Measurements from ENCODE around the gene ASRGL1. TPM values are rescaled to one million over a fixed set of nuclear protein-coding genes. Genes with fewer than 3 reads are reported as not detected.

ASRGL1 gene
- total RNA-seq, 1 experiment from 2014 or later, result 26.6 TPM

- no peaks in the 10 kb centered on the region for H3K27me3 ChIP-seq (ENCODE audit: low read length)
- no peak overlapping the region for H3K4me2 ChIP-seq (ENCODE audit: low read length)
- no peak for DNase-seq
- H3K27ac ChIP-seq (ENCODE audit: low read length), result no peak overlapping the region
- no TSS peak for BruUV-seq (replicated peaks)
- H3K9ac ChIP-seq (ENCODE audit: low read length), result no peak overlapping the region
- ChIA-PET POLR2A (ENCODE audit: unreplicated experiment) (no interaction called here), CTCF (no interaction called here)
- no peaks in the 10 kb centered on the region for H3K9me2 ChIP-seq (replicated peaks; ENCODE audit: low read length)
- ATAC-seq, result no peak
- H3F3A ChIP-seq (ENCODE audit: low read length, unreplicated experiment), result no peaks in the 10 kb centered on the region
- TF ChIP-seq EZH2 (IDR thresholded peaks at IDR 0.05; ENCODE audit: low read length, unreplicated experiment) (no peak), CTCF (conservative IDR thresholded peaks at IDR 0.05; ENCODE audit: low read depth, low read length) (no peak), EZH2phosphoT487 (IDR thresholded peaks at IDR 0.05; ENCODE audit: borderline replicate concordance, low read length) (no peak)
- H3K9me3 ChIP-seq (ENCODE audit: low read length), result no peaks in the 10 kb centered on the region
- H3K4me3 ChIP-seq (ENCODE audit: low read length), result no peak overlapping the region
- H2AFZ ChIP-seq (ENCODE audit: low read length), result no peak overlapping the region
- H3K4me1 ChIP-seq (ENCODE audit: insufficient read depth, low read length), result no peaks in the 10 kb centered on the region
- H4K20me1 ChIP-seq (ENCODE audit: low read length), result no peaks in the 10 kb centered on the region
- no peaks in the 10 kb centered on the region for H3K36me3 ChIP-seq (ENCODE audit: low read depth, low read length)
- H3K79me2 ChIP-seq (ENCODE audit: low read length), result no peaks in the 10 kb centered on the region
- intact Hi-C loops (cut with micrococcal nuclease), result no loop called here
Observed at GRCh38 chr11:62404901-62405300, 67.7 kb downstream of the ASRGL1 start.

- ChIA-PET CTCF (interaction anchor here (0.6 to 0.7 kb wide), 2 partner anchors 13 to 23 kb away, joined by 3 to 5 read pairs; no protein-coding TSS in a partner anchor), POLR2A (ENCODE audit: unreplicated experiment) (no interaction called here)
- no peak for ATAC-seq
- Histone ChIP-seq H3F3A (ENCODE audit: low read length, unreplicated experiment) (no peaks in the 10 kb centered on the region), H3K9ac (ENCODE audit: low read length) (no peak overlapping the region), H3K4me3 (ENCODE audit: low read length) (no peak overlapping the region), H3K79me2 (ENCODE audit: low read length) (no peaks in the 10 kb centered on the region), H3K27me3 (ENCODE audit: low read length) (no peaks in the 10 kb centered on the region), H4K20me1 (ENCODE audit: low read length) (no peaks in the 10 kb centered on the region), H3K9me2 (replicated peaks; ENCODE audit: low read length) (no peaks in the 10 kb centered on the region), H3K36me3 (ENCODE audit: low read depth, low read length) (no peaks in the 10 kb centered on the region), H3K4me1 (ENCODE audit: insufficient read depth, low read length) (no peaks in the 10 kb centered on the region), H3K4me2 (ENCODE audit: low read length) (no peak overlapping the region), H3K27ac (ENCODE audit: low read length) (no peak overlapping the region), H2AFZ (ENCODE audit: low read length) (no peak overlapping the region), H3K9me3 (ENCODE audit: low read length) (no peaks in the 10 kb centered on the region)
- TF ChIP-seq CTCF (conservative IDR thresholded peaks at IDR 0.05; ENCODE audit: low read depth, low read length) (no peak), EZH2 (IDR thresholded peaks at IDR 0.05; ENCODE audit: low read length, unreplicated experiment) (no peak), EZH2phosphoT487 (IDR thresholded peaks at IDR 0.05; ENCODE audit: borderline replicate concordance, low read length) (no peak)
- DNase-seq, result no peak
- BruUV-seq (replicated peaks), result no TSS peak
- intact Hi-C loops (cut with micrococcal nuclease), result no loop called here
Observed at GRCh38 chr11:62406034-62406433, 68.8 kb downstream of the ASRGL1 start.

- Histone ChIP-seq H4K20me1 (ENCODE audit: low read length) (no peaks in the 10 kb centered on the region), H3K36me3 (ENCODE audit: low read depth, low read length) (no peaks in the 10 kb centered on the region), H3K9ac (ENCODE audit: low read length) (no peak overlapping the region), H3K27me3 (ENCODE audit: low read length) (no peaks in the 10 kb centered on the region), H3K27ac (ENCODE audit: low read length) (no peak overlapping the region), H3K4me3 (ENCODE audit: low read length) (no peak overlapping the region), H2AFZ (ENCODE audit: low read length) (no peak overlapping the region), H3K9me3 (ENCODE audit: low read length) (no peaks in the 10 kb centered on the region), H3K4me2 (ENCODE audit: low read length) (no peak overlapping the region), H3K9me2 (replicated peaks; ENCODE audit: low read length) (no peaks in the 10 kb centered on the region), H3F3A (ENCODE audit: low read length, unreplicated experiment) (no peaks in the 10 kb centered on the region), H3K79me2 (ENCODE audit: low read length) (no peaks in the 10 kb centered on the region), H3K4me1 (ENCODE audit: insufficient read depth, low read length) (no peaks in the 10 kb centered on the region)
- ChIA-PET POLR2A (ENCODE audit: unreplicated experiment) (no interaction called here), CTCF (interaction anchor here (0.6 kb wide), 1 partner anchor 87 kb away, joined by 3 read pairs; no protein-coding TSS in a partner anchor)
- intact Hi-C loops (cut with micrococcal nuclease), result no loop called here
- ATAC-seq (no peak), DNase-seq (no peak)
- TF ChIP-seq EZH2phosphoT487 (IDR thresholded peaks at IDR 0.05; ENCODE audit: borderline replicate concordance, low read length) (no peak), EZH2 (IDR thresholded peaks at IDR 0.05; ENCODE audit: low read length, unreplicated experiment) (no peak), CTCF (conservative IDR thresholded peaks at IDR 0.05; ENCODE audit: low read depth, low read length) (no peak)
- no TSS peak for BruUV-seq (replicated peaks)
Observed at GRCh38 chr11:62409831-62410230, 72.6 kb downstream of the ASRGL1 start.

All from PC-3 (cell line).